ENCODE data around the gene PHF24. TPM values are rescaled to one million over a fixed set of nuclear protein-coding genes. Genes with fewer than 3 reads are reported as not detected.

Gene PHF24
- polyA plus RNA-seq, 1 of the 3 experiments (the other 2 are of a cell fraction) = not detected

GRCh38 chr9:34992376-34992951 lies 34.4 kb downstream of the PHF24 start (continued):
- TF ChIP-seq PBX3 (IDR thresholded peaks at IDR 0.05) = peak; percentile 32; the same call in 1 of the 2 replicates
- peak; percentile 99 for TF ChIP-seq FOSL2 (IDR thresholded peaks at IDR 0.05; ENCODE audit: borderline replicate concordance, low read depth)
- no peak for TF ChIP-seq IRF3 (IDR thresholded peaks at IDR 0.05; ENCODE audit: low read depth, low read length)
- TF ChIP-seq MXI1 (IDR thresholded peaks at IDR 0.05; ENCODE audit: low read depth, low read length) = no peak
- no peak for TF ChIP-seq NRF1 (IDR thresholded peaks at IDR 0.05; ENCODE audit: low read depth, low read length)
- TF ChIP-seq ELF1 (IDR thresholded peaks at IDR 0.05) = no peak
- TF ChIP-seq USF2 (IDR thresholded peaks at IDR 0.05; ENCODE audit: borderline replicate concordance, low read depth, low read length) = no peak

DNA sequence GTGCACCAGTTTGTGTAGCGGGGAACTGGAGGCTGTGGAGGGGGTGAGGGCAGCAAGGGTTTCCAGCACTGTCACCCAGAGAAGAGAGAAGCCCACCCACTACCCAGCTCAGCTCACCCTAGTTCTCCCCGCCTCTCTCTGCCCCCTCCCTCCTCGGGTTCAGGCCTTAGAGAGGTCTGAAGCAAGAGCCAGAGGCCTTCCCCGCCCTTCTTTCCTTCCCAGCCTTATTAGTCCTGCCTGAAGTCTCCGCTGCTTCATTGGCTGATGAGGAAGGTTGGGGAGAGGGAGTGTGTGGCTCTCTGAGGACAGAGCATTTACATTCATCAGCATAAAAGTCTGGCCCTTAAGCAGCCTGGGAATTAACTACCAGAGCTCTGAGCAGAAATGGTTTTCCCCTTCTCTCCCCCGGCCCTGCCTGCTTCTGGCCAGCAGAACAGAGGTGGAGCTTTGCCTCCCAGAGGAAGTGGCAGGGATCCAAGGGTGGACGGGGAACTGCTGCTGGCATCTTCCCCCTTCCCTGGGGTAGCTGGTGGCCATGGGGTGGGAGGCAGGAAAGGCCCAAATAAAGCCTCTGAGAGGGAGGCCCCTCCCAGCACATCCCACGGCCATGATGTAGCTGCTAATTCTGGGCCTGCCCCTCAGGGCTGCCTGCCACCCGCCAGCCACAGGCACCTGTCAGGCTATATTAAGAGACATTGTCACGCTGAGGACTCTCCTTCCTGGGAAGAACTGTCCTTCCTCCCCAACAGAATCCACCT lies 35.6 kb downstream of the PHF24 start:
- Histone ChIP-seq H2AFZ (ENCODE audit: low read depth) (no peak overlapping the region), H4K20me1 (ENCODE audit: insufficient read depth) (no peaks in the 10 kb centered on the region), H3K4me3 (ENCODE audit: low read depth in 2 of 2, low read length in 1 of 2) (no peak overlapping the region; a peak in 1 of 4 replicates), H3K27ac (ENCODE audit: low read depth in 2 of 2, low read length in 1 of 2) (peak overlapping the region; percentile 75 to 88), H3F3A (replicated peaks; ENCODE audit: insufficient read depth) (peaks cover 24% of the 10 kb centered on the region), H3K79me2 (ENCODE audit: insufficient read depth) (peaks cover 3% of the 10 kb centered on the region; the same call in 1 of the 2 replicates), H3K4me1 (ENCODE audit: control insufficient read depth in 1 of 2, insufficient read depth in 2 of 2, low read depth in 1 of 2, low read length in 1 of 2) (peaks cover 28 to 52% of the 10 kb centered on the region in 2 experiments), H3K27me3 (ENCODE audit: insufficient read depth) (no peaks in the 10 kb centered on the region), H3K9ac (no peak overlapping the region), H3K9me3 (no peaks in the 10 kb centered on the region), H3K4me2 (peak overlapping the region; percentile 48; the same call in 1 of the 2 replicates), H3K36me3 (replicated peaks in 1 of 2; ENCODE audit: control insufficient read depth in 1 of 2, insufficient read depth in 2 of 2, low read length in 1 of 2) (peaks cover 7 to 24% of the 10 kb centered on the region in 2 experiments), H3K9me2 (no peaks in the 10 kb centered on the region)
- DNase-seq = peak; percentile 74
- WGBS (ENCODE audit: low lambda C conversion rate) = 76% methylated on average over 7 of the region's 10 CpGs
- ChIA-PET POLR2A (interaction anchor here (1.1 to 2.0 kb wide), 4 partner anchors 39 to 952 kb away, joined by 3 to 19 read pairs (median 3); no protein-coding TSS in a partner anchor), CTCF (interaction anchor here (0.6 to 8.5 kb wide), 45 partner anchors 9 to 581 kb away, joined by 3 to 174 read pairs (median 5); a partner anchor contains a TSS)
- no peak for TF ChIP-seq ZBTB33 (IDR thresholded peaks at IDR 0.05; ENCODE audit: borderline replicate concordance, low read depth)
- no peak for TF ChIP-seq SMC3 (IDR thresholded peaks at IDR 0.05; ENCODE audit: low read depth, low read length)
- 0 out of 2 replicates have a peak, but pooled peaks have one; percentile 17 for TF ChIP-seq MXI1 (IDR thresholded peaks at IDR 0.05; ENCODE audit: low read depth, low read length)
- no peak for TF ChIP-seq NRF1 (IDR thresholded peaks at IDR 0.05; ENCODE audit: low read depth, low read length)
- 0 out of 2 replicates have a peak, but pooled peaks have one; percentile 7 for TF ChIP-seq SIN3A (IDR thresholded peaks at IDR 0.05; ENCODE audit: borderline replicate concordance, low read depth, low read length)
- TF ChIP-seq CHD2 (IDR thresholded peaks at IDR 0.05; ENCODE audit: low read length, partially characterized antibody) = no peak

Measured in SK-N-SH (cell line).